CD14-positive monocyte (primary cell): ENCODE data around the gene CUL7. TPM values are rescaled to one million over a fixed set of nuclear protein-coding genes. Genes with fewer than 3 reads are reported as not detected.

Experiments
- DNase-seq, 3 donors: peaks; one replicate each; pipeline ENCODE4 v3.0.0-alpha.2; 2011 to 2022
- H2AFZ ChIP-seq: 2 replicates; pipeline ENCODE4 v1.6.0; 2012; ENCODE audit warnings: mild to moderate bottlenecking, low read depth, low read length, inconsistent platforms; ENCODE audit not compliant: insufficient read depth, poor library complexity, severe bottlenecking
- H3K27ac ChIP-seq, 2 donors: 1 replicate in 1 of 2; 2 replicates in 1 of 2; pipeline ENCODE4 v1.5.1; 2012 to 2013; ENCODE audit warnings: low read length in 2 of 2, control low read depth in 1 of 2, inconsistent platforms in 1 of 2, low read depth in 1 of 2, mild to moderate bottlenecking in 1 of 2
- H3K27me3 ChIP-seq, 2 donors: one replicate each; pipeline versions ENCODE4 v1.6.0 to v1.6.1; 2011 to 2013; ENCODE audit warnings: low read length in 2 of 2; ENCODE audit not compliant: control insufficient read depth in 2 of 2, insufficient read depth in 2 of 2
- H3K36me3 ChIP-seq, 2 donors: replicated peaks in 1 of 2; 1 replicate in 1 of 2; 2 replicates in 1 of 2; pipeline versions ENCODE4 v1.5.1 to v1.6.1; 2012 to 2013; ENCODE audit warnings: low read length in 2 of 2, control low read depth in 1 of 2, inconsistent platforms in 1 of 2, mild to moderate bottlenecking in 1 of 2; ENCODE audit not compliant: insufficient read depth in 2 of 2, control insufficient read depth in 1 of 2
- H3K4me1 ChIP-seq, 2 donors: 1 replicate in 1 of 2; 2 replicates in 1 of 2; pipeline versions ENCODE4 v1.5.1 to v1.6.1; 2012 to 2013; ENCODE audit warnings: low read length in 2 of 2, control low read depth in 1 of 2, inconsistent platforms in 1 of 2, mild to moderate bottlenecking in 1 of 2, moderate library complexity in 1 of 2; ENCODE audit not compliant: insufficient read depth in 2 of 2, control insufficient read depth in 1 of 2
- H3K4me2 ChIP-seq: replicated peaks from 2 replicates; pipeline ENCODE3; 2012; ENCODE audit warnings: low read length, moderate library complexity, mild to moderate bottlenecking; ENCODE audit not compliant: poor library complexity, severe bottlenecking; ENCODE audit errors: extremely low read depth
- H3K4me3 ChIP-seq, 3 experiments: fragments of 200-600 bp in 1 of 3; sonication (generic) in 1 of 3; replicated peaks in 1 of 3; 1 replicate in 2 of 3; 2 replicates in 1 of 3; pipeline ENCODE4 v1.5.1; 2011 to 2013; ENCODE audit warnings: low read length in 3 of 3, mild to moderate bottlenecking in 3 of 3, control low read depth in 2 of 3, low read depth in 2 of 3, inconsistent platforms in 1 of 3, moderate library complexity in 1 of 3
- H3K79me2 ChIP-seq: 2 replicates; pipeline ENCODE4 v1.6.0; 2012; ENCODE audit warnings: mild to moderate bottlenecking, control low read depth, inconsistent platforms, low read length, moderate library complexity; ENCODE audit not compliant: insufficient read depth
- H3K9ac ChIP-seq: 2 replicates; pipeline ENCODE4 v1.6.0; 2017; ENCODE audit warnings: low read length, mild to moderate bottlenecking; ENCODE audit not compliant: insufficient read depth, poor library complexity, severe bottlenecking
- H3K9me3 ChIP-seq, 2 donors: replicated peaks in 1 of 2; 1 replicate in 1 of 2; 2 replicates in 1 of 2; pipeline versions ENCODE4 v1.5.1 to v1.6.1; 2012 to 2013; ENCODE audit warnings: low read length in 2 of 2, control low read depth in 1 of 2; ENCODE audit not compliant: control insufficient read depth in 1 of 2, insufficient read depth in 1 of 2
- H4K20me1 ChIP-seq: 2 replicates; pipeline ENCODE4 v1.6.0; 2012; ENCODE audit warnings: mild to moderate bottlenecking, low read length, control low read depth, moderate library complexity; ENCODE audit not compliant: insufficient read depth
- H3K27ac Mint-ChIP-seq, 7 donors: one replicate each; pipeline ENCODE4 v1.8.0; 2020; ENCODE audit warnings: mild to moderate bottlenecking in 7 of 7, mixed read lengths in 7 of 7, moderate library complexity in 6 of 7, inconsistent platforms in 2 of 7
- H3K27me3 Mint-ChIP-seq, 3 donors: one replicate each; pipeline ENCODE4 v1.8.0; 2021 to 2022; ENCODE audit warnings: low read depth in 3 of 3, mild to moderate bottlenecking in 3 of 3, mixed read lengths in 3 of 3, moderate library complexity in 3 of 3, inconsistent platforms in 1 of 3
- H3K36me3 Mint-ChIP-seq, 2 donors: one replicate each; pipeline ENCODE4 v1.8.0; 2020; ENCODE audit warnings: mixed read lengths in 2 of 2, inconsistent platforms in 1 of 2, mild to moderate bottlenecking in 1 of 2
- H3K4me1 Mint-ChIP-seq: one replicate; pipeline ENCODE4 v1.8.0; 2020; ENCODE audit warnings: mild to moderate bottlenecking, mixed read lengths
- H3K4me3 Mint-ChIP-seq, 2 donors: one replicate each; pipeline ENCODE4 v1.8.0; 2020; ENCODE audit warnings: mild to moderate bottlenecking in 2 of 2, mixed read lengths in 2 of 2, moderate library complexity in 1 of 2
- H3K9me3 Mint-ChIP-seq, 7 donors: one replicate each; pipeline ENCODE4 v1.8.0; 2020 to 2022; ENCODE audit warnings: mixed read lengths in 7 of 7, mild to moderate bottlenecking in 6 of 7, moderate library complexity in 6 of 7, inconsistent platforms in 2 of 7
- WGBS: methylation state at CpG from one replicate; pipeline ENCODE4 v1.1.5; 2013; ENCODE audit warnings: missing lambda C conversion rate; ENCODE audit not compliant: insufficient coverage; 5-methylcytosine and 5-hydroxymethylcytosine counted together
- intact Hi-C, 2 donors: fragments of 100-400 bp; cut with micrococcal nuclease; formaldehyde crosslinking; loops; one replicate each; pipeline versions ENCODE4 v1.15.0 to v1.15.1; 2023
- polyA plus RNA-seq, 3 donors: library from polyadenylated mRNA; depleted of rRNA in 1 of 3; unstranded in 2 of 3; stranded (reverse) in 1 of 3; fragments of 300-500 nt in 2 of 3; fragments of >200 nt in 1 of 3; fragmentation: Illumina TruSeq in 2 of 3; gene quantifications; 1 replicate in 2 of 3; 2 replicates in 1 of 3; pipeline ENCODE4 v1.2.3, GENCODE V29; 2012 to 2021
- TF ChIP-seq, protein P1 (sequence below): fragments of 200-600 bp; IDR thresholded peaks from one replicate; pipeline ENCODE4 v1.8.0; 2022; ENCODE audit warnings: antibody characterized with exemption, mild to moderate bottlenecking

CUL7 gene
- polyA plus RNA-seq, 3 donors: 1.2 to 11.6 (median 2.4) TPM

DNA sequence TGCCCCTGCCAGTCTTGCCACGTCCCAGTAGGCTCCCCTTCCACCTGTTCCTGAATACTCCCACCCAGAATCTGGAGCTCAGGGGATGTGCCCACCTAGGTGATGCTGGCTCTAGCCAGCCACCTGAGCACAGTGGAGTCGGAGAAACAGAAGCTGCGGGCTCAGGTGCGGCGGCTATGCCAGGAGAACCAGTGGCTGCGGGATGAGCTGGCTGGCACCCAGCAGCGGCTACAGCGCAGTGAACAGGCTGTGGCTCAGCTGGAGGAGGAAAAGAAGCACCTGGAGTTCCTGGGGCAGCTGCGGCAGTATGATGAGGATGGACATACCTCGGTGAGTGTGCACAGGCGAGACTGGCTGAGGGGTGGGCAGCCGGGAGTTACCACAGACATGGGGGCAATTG, 9.2 kb upstream of the CUL7 start:
- intact Hi-C loops: no loop called here
- Histone ChIP-seq H3K79me2 (peaks cover 14% of the 10 kb centered on the region), H3K27me3 (no peaks in the 10 kb centered on the region), H4K20me1 (no peaks in the 10 kb centered on the region), H3K4me3 (no peak overlapping the region), H3K9me3 (no peaks in the 10 kb centered on the region), H3K4me2 (no peak overlapping the region), H3K36me3 (peaks cover 4 to 16% of the 10 kb centered on the region in 2 donors), H3K27ac (no peak overlapping the region), H3K4me1 (peaks cover 14 to 22% of the 10 kb centered on the region in 2 donors), H2AFZ (no peak overlapping the region), H3K9ac (no peak overlapping the region)
- no peaks in the 10 kb centered on the region for H3K9me3 Mint-ChIP-seq
- no peak overlapping the region for H3K4me3 Mint-ChIP-seq
- no peak for DNase-seq
- H3K36me3 Mint-ChIP-seq: peaks cover 15 to 18% of the 10 kb centered on the region in 2 donors
- TF ChIP-seq, protein P1, sequence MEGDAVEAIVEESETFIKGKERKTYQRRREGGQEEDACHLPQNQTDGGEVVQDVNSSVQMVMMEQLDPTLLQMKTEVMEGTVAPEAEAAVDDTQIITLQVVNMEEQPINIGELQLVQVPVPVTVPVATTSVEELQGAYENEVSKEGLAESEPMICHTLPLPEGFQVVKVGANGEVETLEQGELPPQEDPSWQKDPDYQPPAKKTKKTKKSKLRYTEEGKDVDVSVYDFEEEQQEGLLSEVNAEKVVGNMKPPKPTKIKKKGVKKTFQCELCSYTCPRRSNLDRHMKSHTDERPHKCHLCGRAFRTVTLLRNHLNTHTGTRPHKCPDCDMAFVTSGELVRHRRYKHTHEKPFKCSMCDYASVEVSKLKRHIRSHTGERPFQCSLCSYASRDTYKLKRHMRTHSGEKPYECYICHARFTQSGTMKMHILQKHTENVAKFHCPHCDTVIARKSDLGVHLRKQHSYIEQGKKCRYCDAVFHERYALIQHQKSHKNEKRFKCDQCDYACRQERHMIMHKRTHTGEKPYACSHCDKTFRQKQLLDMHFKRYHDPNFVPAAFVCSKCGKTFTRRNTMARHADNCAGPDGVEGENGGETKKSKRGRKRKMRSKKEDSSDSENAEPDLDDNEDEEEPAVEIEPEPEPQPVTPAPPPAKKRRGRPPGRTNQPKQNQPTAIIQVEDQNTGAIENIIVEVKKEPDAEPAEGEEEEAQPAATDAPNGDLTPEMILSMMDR: no peak
- WGBS: 97% methylated on average over 7 of the region's 12 CpGs
- no peaks in the 10 kb centered on the region for H3K27me3 Mint-ChIP-seq
- no peak overlapping the region for H3K27ac Mint-ChIP-seq
- peaks cover 25% of the 10 kb centered on the region for H3K4me1 Mint-ChIP-seq

- no peak overlapping the region for H3K9ac ChIP-seq
- H2AFZ ChIP-seq: no peak overlapping the region
- no peak overlapping the region for H3K4me3 ChIP-seq
- H3K36me3 ChIP-seq: peaks cover 4 to 19% of the 10 kb centered on the region in 2 donors
- WGBS: 96% methylated on average over 2 of the region's 2 CpGs
- no peak for DNase-seq
- Mint-ChIP-seq H3K27ac (no peak overlapping the region), H3K9me3 (no peaks in the 10 kb centered on the region), H3K36me3 (peaks cover 18 to 22% of the 10 kb centered on the region in 2 donors), H3K27me3 (no peaks in the 10 kb centered on the region), H3K4me1 (peaks cover 25% of the 10 kb centered on the region), H3K4me3 (no peak overlapping the region)
- H3K4me2 ChIP-seq: no peak overlapping the region
- intact Hi-C loops: no loop called here
- peaks cover 17% of the 10 kb centered on the region for H3K79me2 ChIP-seq
- H3K4me1 ChIP-seq: peaks cover 14 to 23% of the 10 kb centered on the region in 2 donors
- no peak overlapping the region for H3K27ac ChIP-seq
- no peaks in the 10 kb centered on the region for H4K20me1 ChIP-seq
- H3K27me3 ChIP-seq: no peaks in the 10 kb centered on the region
- TF ChIP-seq, protein P1: no peak
- no peaks in the 10 kb centered on the region for H3K9me3 ChIP-seq
These were observed 8.2 kb upstream of the CUL7 start for GRCh38 chr6:43061861-43062260.
